Neural progenitor cell (in vitro differentiated cells): ENCODE measurements around the gene GRIK3. TPM values are rescaled to one million over a fixed set of nuclear protein-coding genes. Genes with fewer than 3 reads are reported as not detected.

ENCODE experiments used
- DNase-seq: peaks from one replicate; pipeline ENCODE4 v3.0.0-alpha.2; 2016; ENCODE audit warnings: low spot score
- H2AFZ ChIP-seq: fragments of 200-600 bp; sonication (generic); replicated peaks from 2 replicates; pipeline ENCODE4 v1.6.1; 2016; ENCODE audit warnings: antibody characterized with exemption
- H3F3A ChIP-seq: fragments of 200-600 bp; sonication (generic); 2 replicates; pipeline ENCODE4 v1.6.1; 2016; ENCODE audit warnings: antibody characterized with exemption, low read depth
- H3K27ac ChIP-seq: fragments of 200-600 bp; sonication (generic); 2 replicates; pipeline ENCODE4 v1.5.1; 2016; ENCODE audit warnings: mild to moderate bottlenecking
- H3K27me3 ChIP-seq: fragments of 200-600 bp; sonication (generic); 2 replicates; pipeline ENCODE4 v1.6.1; 2016; ENCODE audit warnings: mild to moderate bottlenecking, moderate library complexity
- H3K36me3 ChIP-seq: fragments of 200-600 bp; sonication (generic); 2 replicates; pipeline ENCODE4 v1.5.1; 2016
- H3K4me1 ChIP-seq: fragments of 200-600 bp; sonication (generic); 2 replicates; pipeline ENCODE4 v1.6.1; 2016; ENCODE audit warnings: mixed run types
- H3K4me2 ChIP-seq: fragments of 200-600 bp; sonication (generic); 2 replicates; pipeline ENCODE4 v1.6.1; 2016
- H3K4me3 ChIP-seq: fragments of 200-600 bp; sonication (generic); 2 replicates; pipeline ENCODE4 v1.5.1; 2016
- H3K79me2 ChIP-seq: fragments of 200-600 bp; sonication (generic); 2 replicates; pipeline ENCODE4 v1.6.1; 2016; ENCODE audit warnings: low read depth
- H3K9ac ChIP-seq: fragments of 200-600 bp; sonication (generic); 2 replicates; pipeline ENCODE4 v1.6.1; 2016
- H3K9me3 ChIP-seq: fragments of 200-600 bp; sonication (generic); 2 replicates; pipeline ENCODE4 v1.5.1; 2016; ENCODE audit warnings: low read depth
- H4K20me1 ChIP-seq: fragments of 200-600 bp; sonication (generic); 2 replicates; pipeline ENCODE4 v1.6.1; 2016; ENCODE audit warnings: low read depth
- H3K27ac Mint-ChIP-seq: 3 replicates; pipeline ENCODE4 v1.8.0; 2021; ENCODE audit warnings: mixed read lengths
- H3K27me3 Mint-ChIP-seq: 2 replicates; pipeline ENCODE4 v1.8.0; 2022; ENCODE audit warnings: low read depth, mild to moderate bottlenecking, inconsistent platforms, moderate library complexity, mixed read lengths; ENCODE audit not compliant: insufficient read depth
- H3K36me3 Mint-ChIP-seq: 3 replicates; pipeline ENCODE4 v1.8.0; 2021; ENCODE audit warnings: mixed read lengths
- H3K4me1 Mint-ChIP-seq: 3 replicates; pipeline ENCODE4 v1.8.0; 2021; ENCODE audit warnings: mixed read lengths
- H3K4me3 Mint-ChIP-seq: 3 replicates; pipeline ENCODE4 v1.8.0; 2021; ENCODE audit warnings: mild to moderate bottlenecking, moderate library complexity, mixed read lengths
- H3K9me3 Mint-ChIP-seq: 3 replicates; pipeline ENCODE4 v1.8.0; 2020; ENCODE audit warnings: mixed read lengths
- EZH2 ChIP-seq: fragments of 200-600 bp; sonication (generic); IDR thresholded peaks from 2 replicates; pipeline ENCODE4 v1.6.1; 2017; ENCODE audit warnings: antibody characterized with exemption, mild to moderate bottlenecking, moderate library complexity
- EZH2phosphoT487 ChIP-seq: fragments of 200-600 bp; sonication (generic); IDR thresholded peaks from 2 replicates; pipeline ENCODE4 v1.6.1; 2017; ENCODE audit warnings: antibody characterized with exemption
- total RNA-seq: library from RNA; depleted of rRNA; stranded (reverse); fragments of >200 nt; gene quantifications from 2 replicates; pipeline ENCODE4 v1.2.3, GENCODE V29; 2015; ENCODE audit warnings: low replicate concordance
- TF ChIP-seq, protein P1 (sequence below): fragments of 200-600 bp; sonication (generic); IDR thresholded peaks from 2 replicates; pipeline ENCODE4 v1.5.1; 2017; ENCODE audit warnings: antibody characterized with exemption, mild to moderate bottlenecking

The GRIK3 gene
- total RNA-seq, 1 donor from 2014 or later, result 1.7 TPM

DNA sequence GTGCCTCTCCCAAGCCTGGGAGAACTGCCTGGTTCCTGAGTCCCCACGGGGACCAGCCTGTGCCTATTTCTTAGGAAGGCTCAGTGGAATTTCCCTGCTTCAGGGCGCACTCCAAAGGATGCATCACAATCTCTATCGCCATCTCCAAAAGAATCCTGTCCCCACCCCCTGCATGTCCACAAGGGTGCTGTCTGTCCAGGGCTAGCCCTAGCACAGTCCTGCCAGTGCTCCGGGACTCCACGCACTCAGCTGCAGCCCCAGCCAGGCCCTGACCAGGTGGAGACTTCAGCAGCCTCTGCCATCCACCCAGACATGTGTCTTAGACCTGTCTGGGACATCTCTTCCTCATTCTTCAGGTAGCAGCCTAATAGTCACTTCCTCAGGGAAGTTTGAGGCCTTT is 199.7 kb downstream of the GRIK3 start:
- Mint-ChIP-seq H3K27ac (peak overlapping the region; percentile 69), H3K36me3 (no peaks in the 10 kb centered on the region), H3K4me1 (peaks cover 33% of the 10 kb centered on the region), H3K27me3 (peaks cover 9% of the 10 kb centered on the region), H3K9me3 (no peaks in the 10 kb centered on the region), H3K4me3 (no peak overlapping the region)
- Histone ChIP-seq H2AFZ (no peak overlapping the region), H3K9ac (no peak overlapping the region), H4K20me1 (no peaks in the 10 kb centered on the region), H3K4me3 (no peak overlapping the region), H3K4me1 (peaks cover 8% of the 10 kb centered on the region), H3F3A (no peaks in the 10 kb centered on the region), H3K27me3 (no peaks in the 10 kb centered on the region), H3K9me3 (no peaks in the 10 kb centered on the region), H3K79me2 (no peaks in the 10 kb centered on the region), H3K27ac (no peak overlapping the region), H3K4me2 (no peak overlapping the region), H3K36me3 (no peaks in the 10 kb centered on the region)
- TF ChIP-seq EZH2phosphoT487, result no peak
- no peak for DNase-seq

DNA sequence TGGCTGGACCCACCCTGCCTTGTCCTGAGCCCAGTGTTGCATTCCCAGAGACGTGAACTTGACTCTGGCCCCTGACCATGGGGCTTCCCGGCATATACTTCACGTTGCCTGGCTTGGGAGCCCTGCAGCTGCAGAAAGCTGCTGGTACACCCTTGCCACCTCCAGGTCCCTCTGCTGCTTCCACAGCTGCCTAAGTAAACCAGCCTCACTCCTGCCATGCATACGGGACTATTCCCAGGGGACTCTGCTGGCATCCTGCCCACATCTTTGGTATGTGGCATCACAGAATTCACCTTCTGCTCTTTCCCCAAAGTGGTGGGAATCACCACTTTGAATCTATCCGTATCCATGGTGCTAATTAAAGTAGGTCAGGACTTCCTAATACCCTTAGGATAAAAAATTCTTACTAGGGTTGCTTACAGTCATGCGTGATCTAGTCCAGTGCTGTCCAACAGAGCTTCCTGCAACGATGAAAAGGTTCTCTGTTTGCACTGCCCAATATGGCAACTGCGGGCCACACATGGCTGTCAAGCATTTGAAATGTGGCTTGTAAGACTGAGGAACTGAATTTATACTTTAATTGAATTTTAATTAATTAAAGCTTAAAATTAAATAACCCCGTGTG is 203.0 kb downstream of the GRIK3 start:
- H3K9ac ChIP-seq, result no peak overlapping the region
- no peak for TF ChIP-seq EZH2phosphoT487
- TF ChIP-seq, protein P1, sequence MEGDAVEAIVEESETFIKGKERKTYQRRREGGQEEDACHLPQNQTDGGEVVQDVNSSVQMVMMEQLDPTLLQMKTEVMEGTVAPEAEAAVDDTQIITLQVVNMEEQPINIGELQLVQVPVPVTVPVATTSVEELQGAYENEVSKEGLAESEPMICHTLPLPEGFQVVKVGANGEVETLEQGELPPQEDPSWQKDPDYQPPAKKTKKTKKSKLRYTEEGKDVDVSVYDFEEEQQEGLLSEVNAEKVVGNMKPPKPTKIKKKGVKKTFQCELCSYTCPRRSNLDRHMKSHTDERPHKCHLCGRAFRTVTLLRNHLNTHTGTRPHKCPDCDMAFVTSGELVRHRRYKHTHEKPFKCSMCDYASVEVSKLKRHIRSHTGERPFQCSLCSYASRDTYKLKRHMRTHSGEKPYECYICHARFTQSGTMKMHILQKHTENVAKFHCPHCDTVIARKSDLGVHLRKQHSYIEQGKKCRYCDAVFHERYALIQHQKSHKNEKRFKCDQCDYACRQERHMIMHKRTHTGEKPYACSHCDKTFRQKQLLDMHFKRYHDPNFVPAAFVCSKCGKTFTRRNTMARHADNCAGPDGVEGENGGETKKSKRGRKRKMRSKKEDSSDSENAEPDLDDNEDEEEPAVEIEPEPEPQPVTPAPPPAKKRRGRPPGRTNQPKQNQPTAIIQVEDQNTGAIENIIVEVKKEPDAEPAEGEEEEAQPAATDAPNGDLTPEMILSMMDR, result no peak
- no peak for TF ChIP-seq EZH2
- H3K9me3 ChIP-seq, result no peaks in the 10 kb centered on the region
- H3K4me1 ChIP-seq, result peaks cover 4% of the 10 kb centered on the region
- peaks cover 15% of the 10 kb centered on the region for H3K27me3 Mint-ChIP-seq
- no peaks in the 10 kb centered on the region for H3K36me3 Mint-ChIP-seq
- H3K4me3 ChIP-seq, result no peak overlapping the region
- H3K4me1 Mint-ChIP-seq, result peaks cover 34% of the 10 kb centered on the region
- no peaks in the 10 kb centered on the region for H4K20me1 ChIP-seq
- no peak for DNase-seq
- H2AFZ ChIP-seq, result no peak overlapping the region
- no peaks in the 10 kb centered on the region for H3K79me2 ChIP-seq
- H3K4me2 ChIP-seq, result no peak overlapping the region
- no peaks in the 10 kb centered on the region for H3K36me3 ChIP-seq
- peaks cover 5% of the 10 kb centered on the region for H3K9me3 Mint-ChIP-seq
- no peak overlapping the region for H3K4me3 Mint-ChIP-seq
- H3F3A ChIP-seq, result no peaks in the 10 kb centered on the region
- no peak overlapping the region for H3K27ac Mint-ChIP-seq
- no peak overlapping the region for H3K27ac ChIP-seq
- no peaks in the 10 kb centered on the region for H3K27me3 ChIP-seq

DNA sequence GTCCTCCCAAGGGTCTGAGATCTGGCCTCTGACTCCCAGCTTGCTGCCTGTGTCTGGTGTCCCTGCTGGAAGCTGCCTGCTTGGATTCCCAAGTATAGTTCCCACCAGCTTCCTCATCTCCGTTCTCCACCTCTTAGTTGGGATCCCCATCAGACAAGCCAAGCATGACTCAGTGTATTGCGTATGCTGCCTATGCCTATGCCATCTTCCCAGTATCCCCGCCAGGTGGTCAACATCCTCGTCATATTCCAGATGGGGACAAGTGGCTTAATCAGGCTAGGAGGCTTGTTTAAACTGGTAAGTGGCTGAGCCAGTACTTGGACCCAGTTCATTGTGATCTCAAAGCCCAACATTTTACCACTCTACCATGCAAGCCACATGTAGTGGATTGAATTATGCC is 204.4 kb downstream of the GRIK3 start:
- Histone ChIP-seq H3K9me3 (no peaks in the 10 kb centered on the region), H3K4me2 (no peak overlapping the region), H3K79me2 (no peaks in the 10 kb centered on the region), H4K20me1 (no peaks in the 10 kb centered on the region), H3K4me3 (no peak overlapping the region), H3K36me3 (no peaks in the 10 kb centered on the region), H3K27ac (no peak overlapping the region), H3K4me1 (peaks cover 4% of the 10 kb centered on the region), H2AFZ (no peak overlapping the region), H3K9ac (no peak overlapping the region), H3F3A (peaks cover 2% of the 10 kb centered on the region), H3K27me3 (no peaks in the 10 kb centered on the region)
- peaks cover 5% of the 10 kb centered on the region for H3K9me3 Mint-ChIP-seq
- no peaks in the 10 kb centered on the region for H3K36me3 Mint-ChIP-seq
- H3K27ac Mint-ChIP-seq, result peak overlapping the region; percentile 12
- DNase-seq, result no peak
- H3K4me1 Mint-ChIP-seq, result peaks cover 36% of the 10 kb centered on the region
- TF ChIP-seq, protein P1, result no peak
- no peak for TF ChIP-seq EZH2phosphoT487
- no peak for TF ChIP-seq EZH2
- H3K4me3 Mint-ChIP-seq, result no peak overlapping the region
- H3K27me3 Mint-ChIP-seq, result peaks cover 15% of the 10 kb centered on the region

DNA sequence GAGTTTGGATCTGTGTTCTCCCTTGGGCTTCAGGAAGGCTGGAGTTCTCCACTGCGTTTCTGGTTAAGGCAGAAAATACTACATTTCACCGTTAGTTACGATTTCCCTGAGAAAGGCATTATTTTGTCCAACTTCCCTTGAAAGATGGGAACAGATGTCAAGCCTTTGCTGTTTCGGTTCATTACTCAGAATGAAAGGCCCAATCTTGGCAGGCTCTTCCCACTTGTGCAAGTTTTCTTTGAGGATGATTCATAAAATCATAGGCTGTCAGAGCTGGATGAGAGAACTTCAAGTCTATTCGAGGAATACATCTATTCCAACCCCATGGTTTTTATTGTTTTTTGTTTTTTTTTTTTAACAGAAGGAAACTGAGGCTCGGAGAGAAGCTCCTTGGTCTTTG is 205.2 kb downstream of the GRIK3 start:
- TF ChIP-seq, protein P1, result no peak
- no peak for TF ChIP-seq EZH2phosphoT487
- H3K4me3 ChIP-seq, result no peak overlapping the region
- no peaks in the 10 kb centered on the region for H4K20me1 ChIP-seq
- no peaks in the 10 kb centered on the region for H3K27me3 ChIP-seq
- Mint-ChIP-seq H3K27me3 (peaks cover 15% of the 10 kb centered on the region), H3K27ac (no peak overlapping the region), H3K36me3 (no peaks in the 10 kb centered on the region), H3K4me3 (no peak overlapping the region), H3K9me3 (peaks cover 5% of the 10 kb centered on the region), H3K4me1 (peaks cover 45% of the 10 kb centered on the region)
- H2AFZ ChIP-seq, result no peak overlapping the region
- no peaks in the 10 kb centered on the region for H3K79me2 ChIP-seq
- no peaks in the 10 kb centered on the region for H3K36me3 ChIP-seq
- H3K4me2 ChIP-seq, result no peak overlapping the region
- H3F3A ChIP-seq, result peaks cover 11% of the 10 kb centered on the region
- no peaks in the 10 kb centered on the region for H3K9me3 ChIP-seq
- DNase-seq, result no peak
- H3K4me1 ChIP-seq, result peaks cover 13% of the 10 kb centered on the region
- H3K9ac ChIP-seq, result no peak overlapping the region
- no peak overlapping the region for H3K27ac ChIP-seq
